SK-N-SH treated with all-trans-retinoic acid at 6 μM for 48 hours (cell line): Measurements from ENCODE around the gene PGC.

ENCODE experiments used
- ARNTL ChIP-seq: fragments of 450-650 bp; formaldehyde crosslinking; IDR thresholded peaks from 2 replicates; pipeline ENCODE4 v1.5.0; 2020; ENCODE audit warnings: low read depth, mild to moderate bottlenecking, moderate library complexity, borderline replicate concordance
- CREB5 ChIP-seq: fragments of 250-450 bp; sonication (Bioruptor Pico); IDR thresholded peaks from 2 replicates; pipeline ENCODE4 v1.5.1; 2020; ENCODE audit warnings: low read depth, mild to moderate bottlenecking, moderate library complexity
- CSRNP3 ChIP-seq: fragments of 250-450 bp; sonication (Bioruptor Pico); IDR thresholded peaks from 2 replicates; pipeline ENCODE4 v1.5.1; 2021; ENCODE audit warnings: mild to moderate bottlenecking, moderate library complexity
- ESRRG ChIP-seq: fragments of 250-450 bp; sonication (Bioruptor Pico); IDR thresholded peaks from 2 replicates; pipeline ENCODE4 v1.6.1; 2021; ENCODE audit warnings: mild to moderate bottlenecking
- ISL1 ChIP-seq: fragments of 250-450 bp; sonication (Bioruptor Pico); IDR thresholded peaks from 2 replicates; pipeline ENCODE4 v2.1.2; 2022; ENCODE audit warnings: mild to moderate bottlenecking, moderate library complexity
- PATZ1 ChIP-seq: fragments of 250-450 bp; sonication (Bioruptor Pico); IDR thresholded peaks from 2 replicates; pipeline ENCODE4 v1.8.0; 2020; ENCODE audit warnings: mild to moderate bottlenecking, moderate library complexity, borderline replicate concordance
- POU6F1 ChIP-seq: fragments of 250-450 bp; sonication (Bioruptor Pico); IDR thresholded peaks from 2 replicates; pipeline ENCODE4 v1.8.0; 2021; ENCODE audit warnings: low read depth, mild to moderate bottlenecking, moderate library complexity, borderline replicate concordance
- PPARA ChIP-seq: fragments of 250-450 bp; sonication (Bioruptor Pico); IDR thresholded peaks from 2 replicates; pipeline ENCODE4 v1.5.0; 2020; ENCODE audit warnings: mild to moderate bottlenecking, borderline replicate concordance
- RARB ChIP-seq: fragments of 250-450 bp; sonication (Bioruptor Pico); IDR thresholded peaks from 2 replicates; pipeline ENCODE4 v1.8.0; 2021; ENCODE audit warnings: mild to moderate bottlenecking, moderate library complexity
- SNAI2 ChIP-seq: fragments of 250-450 bp; sonication (Bioruptor Pico); IDR thresholded peaks from 2 replicates; pipeline ENCODE4 v1.5.0; 2020; ENCODE audit warnings: mild to moderate bottlenecking, moderate library complexity
- TOX ChIP-seq: fragments of 250-450 bp; sonication (Bioruptor Pico); IDR thresholded peaks from 2 replicates; pipeline ENCODE4 v1.8.0; 2021; ENCODE audit warnings: mild to moderate bottlenecking, moderate library complexity, borderline replicate concordance
- ZC3H10 ChIP-seq: fragments of 250-450 bp; sonication (Bioruptor Pico); IDR thresholded peaks from 2 replicates; pipeline ENCODE4 v1.5.1; 2021; ENCODE audit warnings: mild to moderate bottlenecking, moderate library complexity
- ZFP3 ChIP-seq: fragments of 250-450 bp; sonication (Bioruptor Pico); IDR thresholded peaks from 2 replicates; pipeline ENCODE4 v1.5.0; 2020; ENCODE audit warnings: mild to moderate bottlenecking, moderate library complexity
- ZNF70 ChIP-seq: fragments of 450-650 bp; formaldehyde crosslinking; IDR thresholded peaks from 2 replicates; pipeline ENCODE4 v1.5.0; 2020; ENCODE audit warnings: mild to moderate bottlenecking, moderate library complexity

- no peak for TF ChIP-seq ARNTL
- no peak for TF ChIP-seq ZFP3 (CRISPR knock-in tag)
- TF ChIP-seq ESRRG (CRISPR knock-in tag), result no peak
- no peak for TF ChIP-seq TOX (CRISPR knock-in tag)
- no peak for TF ChIP-seq PPARA (CRISPR knock-in tag)
- no peak for TF ChIP-seq CSRNP3
- no peak for TF ChIP-seq SNAI2 (CRISPR knock-in tag)
- TF ChIP-seq RARB (CRISPR knock-in tag), result no peak
- TF ChIP-seq ISL1 (CRISPR knock-in tag), result no peak
- TF ChIP-seq CREB5 (CRISPR knock-in tag), result no peak
- no peak for TF ChIP-seq ZC3H10
- TF ChIP-seq POU6F1 (CRISPR knock-in tag), result no peak
- TF ChIP-seq PATZ1 (CRISPR knock-in tag), result no peak
- no peak for TF ChIP-seq ZNF70 (CRISPR knock-in tag)
Observed at GRCh38 chr6:41783106-41783780, 36.0 kb upstream of the PGC start.
